ENCODE results near the gene ATP6V1G1. TPM values are rescaled to one million over a fixed set of nuclear protein-coding genes. Genes with fewer than 3 reads are reported as not detected.

The ATP6V1G1 gene
- total RNA-seq, 1 experiment from 2014 or later, result 119 TPM

- Mint-ChIP-seq H3K9me3 (no peaks in the 10 kb centered on the region), H3K27me3 (ENCODE audit: low read depth) (no peaks in the 10 kb centered on the region), H3K36me3 (ENCODE audit: insufficient read depth in 1 of 3, low read depth in 3 of 3) (peaks cover 9 to 40% (median 10%) of the 10 kb centered on the region in 3 experiments; a peak in 5 of 7 replicates), H3K27ac (no peak overlapping the region), H3K4me1 (no peaks in the 10 kb centered on the region), H3K4me3 (no peak overlapping the region)
- H3K14ac ChIP-seq (ENCODE audit: insufficient read depth, low read length), result no peak overlapping the region
- no peak overlapping the region for H2BK20ac ChIP-seq (ENCODE audit: low read depth, low read length, poor library complexity, severe bottlenecking)
- TF ChIP-seq CTCF (conservative IDR thresholded peaks at IDR 0.05), result no peak
- H4K8ac ChIP-seq (replicated peaks; ENCODE audit: insufficient read length, low read depth, low read length), result no peak overlapping the region
- H2BK120ac ChIP-seq (ENCODE audit: low read depth, low read length, poor library complexity, severe bottlenecking), result no peak overlapping the region
- no peak overlapping the region for H4K91ac ChIP-seq (ENCODE audit: insufficient read length, low read depth, low read length)
- no peaks in the 10 kb centered on the region for H4K20me1 ChIP-seq (ENCODE audit: control insufficient read depth, insufficient read depth, insufficient read length)
- no peak overlapping the region for H3K18ac ChIP-seq (ENCODE audit: insufficient read length, low read depth, low read length)
- H3K4me2 ChIP-seq (ENCODE audit: insufficient read depth, insufficient read length, low read length), result no peak overlapping the region
- H3K27ac ChIP-seq (ENCODE audit: insufficient read length, low read depth, low read length), result no peak overlapping the region
- H2BK5ac ChIP-seq (ENCODE audit: insufficient read length, low read length), result no peak overlapping the region
- H3K23ac ChIP-seq (ENCODE audit: insufficient read length, low read depth, low read length), result no peak overlapping the region
- H3K79me2 ChIP-seq (ENCODE audit: insufficient read depth, low read length), result no peaks in the 10 kb centered on the region
- no peak overlapping the region for H3K4ac ChIP-seq (ENCODE audit: low read depth, low read length)
- H3T11ph ChIP-seq (ENCODE audit: low read length), result no peak overlapping the region
- no peaks in the 10 kb centered on the region for H3K4me1 ChIP-seq (ENCODE audit: insufficient read depth, low read length)
- no peak for DNase-seq
- WGBS (ENCODE audit: extremely low coverage, insufficient read length, low lambda C conversion rate), result no CpG with 5 or more reads among the region's 1 CpG
- no peak overlapping the region for H4K5ac ChIP-seq (ENCODE audit: insufficient read length, low read depth, low read length)
- H2BK15ac ChIP-seq (ENCODE audit: low read depth, low read length), result no peak overlapping the region
- no peak overlapping the region for H2AFZ ChIP-seq (ENCODE audit: low read length)
- no peak overlapping the region for H2BK12ac ChIP-seq (ENCODE audit: insufficient read length, low read depth, low read length)
- H3K23me2 ChIP-seq (ENCODE audit: insufficient read length, low read depth, low read length, poor library complexity, severe bottlenecking), result no peaks in the 10 kb centered on the region
- no peak overlapping the region for H2AK5ac ChIP-seq (ENCODE audit: insufficient read length, low read length)
- H3K9me3 ChIP-seq (ENCODE audit: control insufficient read depth, low read depth, low read length), result no peaks in the 10 kb centered on the region
- H3K56ac ChIP-seq (ENCODE audit: insufficient read length, low read depth, low read length), result no peak overlapping the region
- no peaks in the 10 kb centered on the region for H3K79me1 ChIP-seq (ENCODE audit: insufficient read depth, low read depth, low read length, poor library complexity, severe bottlenecking)
- H3K27me3 ChIP-seq (ENCODE audit: insufficient read depth, low read length), result no peaks in the 10 kb centered on the region
- no peak overlapping the region for H3K9ac ChIP-seq (ENCODE audit: extremely low read depth, insufficient read length, low read length)
These were observed 40.0 kb downstream of the ATP6V1G1 start for GRCh38 chr9:114627553-114627952.
